Glomerular endothelial cell (primary cell): Measurements from ENCODE around the gene BAG3. TPM values are rescaled to one million over a fixed set of nuclear protein-coding genes. Genes with fewer than 3 reads are reported as not detected.
"Not testable (repeated sequence)": the region's sequence is repeated elsewhere in the genome, so short reads cannot be mapped to it uniquely, and the experiment has no call there.

Source experiments
- DNase-seq: peaks from one replicate; pipeline ENCODE4 v3.0.0-alpha.2; 2011; ENCODE audit warnings: low read depth, low spot score; ENCODE audit errors: extremely low read depth
- total RNA-seq: library from RNA; depleted of rRNA; stranded (reverse); fragments of >200 nt; gene quantifications from 2 replicates; pipeline ENCODE4 v1.2.3, GENCODE V29; 2015

Gene BAG3
- total RNA-seq, 1 donor from 2014 or later: 77.7 TPM

DNA sequence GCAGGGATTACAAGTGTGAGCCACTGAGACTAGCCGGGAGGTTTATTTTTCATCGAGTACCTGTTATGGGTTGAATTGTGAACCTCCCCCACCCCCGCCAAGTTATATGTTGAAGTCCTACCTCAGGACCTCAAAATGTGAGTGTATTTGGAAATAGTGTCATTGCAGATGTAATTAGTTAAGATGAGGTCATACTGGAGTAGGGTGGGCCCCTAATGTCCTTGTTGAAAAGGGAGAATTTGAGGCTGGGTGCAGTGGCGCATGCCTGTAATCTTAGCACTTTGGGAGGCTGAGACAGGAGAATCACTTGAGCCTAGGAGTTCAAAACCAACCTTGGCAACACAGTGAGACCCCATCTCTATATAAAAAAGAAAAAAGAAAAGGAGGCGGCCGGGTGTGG is 10.8 kb upstream of the BAG3 start:
- no peak for DNase-seq

DNA sequence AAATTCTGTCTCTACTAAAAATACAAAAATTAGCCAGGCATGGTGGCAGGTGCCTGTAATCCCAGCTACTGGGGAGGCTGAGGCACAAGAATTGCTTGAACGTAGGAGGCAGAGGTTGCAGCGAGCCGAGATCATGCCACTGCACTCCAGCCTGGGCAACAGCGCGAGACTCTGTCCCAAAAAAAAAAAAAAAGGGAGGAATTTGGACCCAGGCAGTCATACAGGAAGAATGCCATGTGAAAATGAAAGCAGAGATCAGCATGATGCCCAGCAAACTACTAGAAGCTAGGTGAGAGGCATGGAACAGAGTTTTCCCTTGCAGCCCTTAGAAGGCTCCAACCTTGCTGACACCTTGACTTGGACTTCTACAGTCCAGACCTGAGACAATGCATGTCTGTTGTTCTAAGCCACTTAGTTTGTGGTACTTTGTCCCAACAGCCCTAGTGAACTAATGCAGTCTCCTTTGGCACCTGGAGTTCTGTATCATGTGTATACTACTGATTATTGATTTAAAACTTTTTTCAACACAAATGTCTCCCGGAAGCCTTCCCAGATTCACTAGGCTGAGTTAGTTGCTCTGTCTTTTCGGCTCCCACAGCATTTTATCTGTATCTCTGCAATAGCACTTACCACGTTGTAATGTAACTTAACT is 10.2 kb upstream of the BAG3 start:
- DNase-seq: no peak

DNA sequence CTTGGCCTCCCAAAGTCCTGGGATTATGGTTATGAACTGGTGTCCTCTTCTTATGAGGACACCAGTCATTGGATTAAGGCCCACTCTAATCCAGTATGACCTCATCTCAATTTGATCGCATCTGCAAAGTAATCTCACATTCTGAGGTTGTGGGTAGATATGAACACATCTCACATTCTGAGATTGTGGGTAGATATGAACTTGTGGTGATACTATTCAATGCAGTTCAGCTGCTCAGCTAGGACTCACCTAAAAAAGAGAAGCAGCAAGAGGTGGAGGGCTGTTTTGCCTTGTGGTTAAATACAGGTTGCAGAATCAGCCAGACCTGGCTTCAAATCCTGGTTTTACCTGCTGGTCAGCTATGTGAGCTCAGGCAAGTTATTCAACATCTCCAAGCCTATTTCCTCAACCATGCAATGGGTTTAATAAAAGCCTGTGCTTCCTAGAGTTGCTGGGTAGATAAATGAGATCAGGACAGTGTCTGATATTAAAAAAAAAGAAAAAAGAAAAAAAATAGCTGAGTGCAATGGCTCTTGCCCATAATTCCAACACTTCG is 8.5 kb upstream of the BAG3 start:
- DNase-seq: no peak

DNA sequence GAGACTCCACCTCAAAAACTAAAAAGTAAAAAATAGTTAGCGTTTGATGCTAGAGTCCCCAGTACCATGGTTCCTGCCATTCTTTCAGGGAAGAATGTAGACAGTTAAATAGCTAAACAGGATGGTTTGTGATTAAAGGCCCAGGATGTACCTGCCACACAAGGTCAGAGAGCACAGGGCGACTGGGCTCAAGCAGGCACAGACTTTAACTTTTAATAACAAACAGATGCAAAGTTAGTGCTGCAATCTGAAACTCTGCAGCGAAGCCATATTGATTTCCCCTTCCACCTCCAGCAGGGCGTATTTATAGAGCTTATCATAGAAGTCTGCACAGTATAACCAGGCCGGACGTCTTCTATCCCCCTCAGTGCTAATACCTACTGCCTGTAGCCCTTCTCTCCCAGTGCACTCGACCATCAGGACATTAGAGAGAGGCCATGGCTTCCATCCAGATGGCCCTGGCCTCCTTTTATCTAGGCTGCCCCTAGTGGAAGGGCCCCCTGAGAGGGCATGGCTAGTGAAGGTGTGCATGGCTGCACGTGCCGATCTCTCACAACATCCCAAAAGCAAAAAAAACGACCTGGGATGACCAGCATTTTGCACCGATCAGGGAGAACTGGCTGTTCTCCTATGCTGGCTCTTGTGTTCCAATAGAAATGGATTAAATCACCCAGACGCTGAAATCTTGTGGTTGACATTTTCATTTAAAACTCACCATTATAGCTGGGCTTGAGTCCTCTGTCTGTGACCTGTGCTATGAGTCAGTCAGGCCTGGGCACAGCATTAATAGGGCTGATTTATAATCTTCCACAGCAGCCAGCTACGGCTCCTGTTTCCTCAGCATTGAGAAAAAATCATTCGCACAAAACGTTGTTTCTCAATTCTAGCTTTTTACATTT is 7.6 kb upstream of the BAG3 start:
- DNase-seq: no peak

DNA sequence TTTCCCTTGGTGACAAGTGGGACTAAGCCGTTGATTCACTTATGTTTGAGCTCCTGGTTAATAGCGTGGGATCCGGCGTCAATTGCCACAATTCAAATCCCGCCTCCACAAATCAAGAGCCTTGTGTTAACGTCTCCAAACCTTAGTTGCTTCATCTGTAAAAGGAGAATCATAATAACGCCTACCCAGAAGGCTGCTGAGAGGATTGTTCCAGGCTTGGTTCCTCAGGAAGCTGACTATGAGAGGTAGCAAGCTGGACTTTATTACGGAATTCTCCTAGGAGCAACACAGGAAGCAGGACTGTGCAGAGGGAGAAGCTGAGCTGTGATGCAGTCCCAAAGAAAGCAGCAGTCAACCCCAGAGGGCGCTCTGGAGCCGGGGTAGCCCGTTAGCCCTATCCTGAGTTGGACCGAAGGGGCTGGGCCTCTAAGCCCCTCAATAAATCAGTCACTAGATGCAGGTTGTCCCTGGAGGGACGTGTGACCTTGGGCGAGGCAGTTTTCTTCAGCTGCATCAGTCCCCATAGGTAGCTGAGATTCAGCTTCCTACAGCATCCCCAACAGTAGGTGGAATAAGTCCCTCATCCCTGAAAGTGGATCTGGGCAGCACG is 6.9 kb upstream of the BAG3 start:
- no peak for DNase-seq

DNA sequence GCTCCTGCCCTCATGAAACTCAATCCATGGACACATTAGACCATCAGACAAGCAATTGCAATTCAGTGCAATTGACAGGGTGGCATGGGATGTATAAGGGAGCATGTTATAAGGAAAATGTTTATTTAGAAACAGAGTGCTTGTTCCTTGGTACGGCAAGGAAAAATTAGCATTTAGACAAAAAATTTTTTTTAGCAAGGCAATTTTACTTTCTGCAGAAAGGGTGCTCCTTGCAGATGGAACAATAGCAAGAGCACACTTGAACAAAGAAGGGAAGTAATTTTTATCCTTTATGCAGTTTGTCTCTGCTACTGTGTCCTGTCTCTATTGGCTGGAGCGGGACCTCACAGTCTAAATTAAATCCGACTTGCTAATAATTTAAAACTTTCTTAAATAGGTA is 6.2 kb upstream of the BAG3 start:
- no peak for DNase-seq

DNA sequence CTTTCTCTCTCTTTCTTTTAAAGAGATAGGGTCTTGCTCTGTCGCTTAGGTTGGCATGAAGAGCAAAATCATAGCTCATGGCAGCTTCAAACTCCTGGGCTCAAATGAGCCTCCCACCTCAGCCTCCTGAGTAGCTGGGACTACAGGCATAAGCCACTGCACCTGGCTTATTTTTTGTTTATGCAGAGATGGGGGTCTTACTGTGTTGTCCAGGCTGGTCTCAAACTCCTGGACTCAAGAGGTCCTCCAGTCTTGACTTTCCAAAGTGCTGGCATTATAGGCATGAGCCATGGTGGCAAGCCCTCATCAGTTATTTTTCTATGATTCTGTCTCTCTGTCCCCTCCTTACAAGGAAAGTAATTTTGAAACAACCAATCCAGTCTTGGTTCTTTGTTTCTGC is 1.1 kb upstream of the BAG3 start:
- no peak for DNase-seq

DNA sequence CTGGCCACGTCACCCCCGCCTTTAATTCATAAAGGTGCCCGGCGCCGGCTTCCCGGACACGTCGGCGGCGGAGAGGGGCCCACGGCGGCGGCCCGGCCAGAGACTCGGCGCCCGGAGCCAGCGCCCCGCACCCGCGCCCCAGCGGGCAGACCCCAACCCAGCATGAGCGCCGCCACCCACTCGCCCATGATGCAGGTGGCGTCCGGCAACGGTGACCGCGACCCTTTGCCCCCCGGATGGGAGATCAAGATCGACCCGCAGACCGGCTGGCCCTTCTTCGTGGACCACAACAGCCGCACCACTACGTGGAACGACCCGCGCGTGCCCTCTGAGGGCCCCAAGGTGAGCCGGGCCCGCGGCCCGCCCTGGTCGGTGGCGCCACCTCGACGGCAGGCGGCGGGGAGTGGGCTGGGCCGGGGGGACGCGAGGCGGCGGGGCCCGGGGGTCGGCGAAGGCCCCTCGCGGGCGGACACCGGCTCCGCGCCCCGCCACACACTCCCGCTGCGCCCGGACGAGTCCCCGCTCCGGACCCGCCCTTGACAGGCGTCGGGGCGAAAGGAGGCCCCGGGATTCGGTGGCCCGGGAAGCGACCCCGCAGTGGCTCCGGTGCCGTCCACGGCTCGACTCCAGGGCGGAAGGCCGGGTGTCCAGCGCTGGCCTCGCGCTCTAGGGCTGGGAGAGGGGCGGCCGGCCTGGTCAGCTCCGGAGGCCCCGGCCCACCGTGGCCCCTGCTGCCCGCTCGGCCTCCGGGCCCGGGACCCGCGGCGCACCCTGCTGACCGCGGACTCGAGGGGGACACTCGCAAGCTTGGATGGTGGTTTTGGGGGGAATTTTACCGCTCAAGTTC is 557 bp downstream of the BAG3 start:
- no peak for DNase-seq

DNA sequence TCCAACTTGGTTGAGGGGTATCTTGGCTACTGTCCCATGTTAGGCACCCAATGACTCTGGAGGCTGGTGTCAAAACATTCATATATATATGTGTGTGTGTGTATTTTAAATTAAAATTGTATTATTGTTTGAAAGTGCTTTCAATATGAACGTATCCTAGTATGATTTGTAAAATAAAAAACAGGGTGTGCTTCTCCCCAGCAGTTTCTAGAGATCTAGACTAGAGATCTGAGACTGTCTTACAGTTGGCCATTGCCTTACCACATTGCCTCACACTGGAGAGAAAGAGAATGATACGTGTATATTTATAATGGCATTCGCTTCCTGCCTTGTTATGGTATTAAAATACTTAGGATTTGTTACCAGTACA is 1.2 kb downstream of the BAG3 start:
- no peak for DNase-seq

DNA sequence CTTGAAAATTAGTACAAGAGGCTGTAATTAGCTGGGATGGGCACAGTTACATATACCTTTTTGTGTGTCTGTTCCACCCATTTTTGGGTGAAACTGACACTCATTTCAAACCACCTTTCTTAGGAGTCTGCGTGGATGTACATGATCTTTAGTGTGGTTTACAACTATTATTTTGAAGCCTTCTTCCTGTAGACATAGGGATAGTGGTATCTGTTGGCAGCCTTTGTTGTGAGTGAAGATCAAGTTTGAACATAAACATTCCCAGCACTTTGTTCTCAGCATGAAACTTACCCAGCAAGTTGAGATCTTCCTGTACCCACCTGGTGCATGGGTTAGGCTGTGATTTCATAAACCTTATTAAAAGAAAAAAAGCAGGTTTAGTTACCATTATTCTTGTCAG is 2.0 kb downstream of the BAG3 start:
- no peak for DNase-seq

DNA sequence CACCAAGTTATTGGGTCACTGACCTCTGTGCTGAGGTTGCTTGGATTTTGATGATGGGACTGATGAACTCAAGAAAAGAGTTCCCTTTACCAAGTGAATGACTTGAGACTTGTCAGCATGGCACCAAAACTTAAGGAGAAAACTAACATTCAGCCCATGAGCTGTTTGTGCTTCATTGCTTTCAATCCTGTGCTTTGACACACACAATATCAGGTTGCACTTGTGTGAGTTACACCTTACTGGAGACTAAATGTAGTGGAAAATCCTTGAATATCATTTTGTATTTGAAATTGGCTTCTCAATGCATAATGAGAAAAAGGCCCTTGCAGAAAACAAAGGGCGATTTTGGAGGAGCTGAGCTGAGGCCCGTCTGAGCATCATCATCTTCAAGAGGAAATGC is 2.7 kb downstream of the BAG3 start:
- DNase-seq: no peak

DNA sequence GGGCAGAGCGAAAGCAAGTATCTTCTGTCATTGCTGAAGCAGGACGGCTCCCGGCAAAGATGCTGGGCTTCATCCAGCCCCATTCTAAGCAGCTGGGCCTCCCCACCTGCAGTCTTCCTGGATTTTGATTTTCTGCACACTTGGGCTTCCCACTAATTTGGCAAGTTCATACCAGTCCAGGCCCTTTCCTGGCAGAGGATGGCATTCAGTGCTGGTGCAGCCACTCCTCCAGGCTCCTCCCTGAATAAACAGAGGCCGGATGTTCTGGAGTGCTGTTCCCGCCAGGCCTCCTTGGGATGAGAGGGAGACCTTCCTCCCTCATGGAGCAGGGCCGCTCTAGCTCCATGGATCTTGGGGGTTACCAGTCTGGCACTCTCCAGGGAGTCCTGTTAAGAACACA is 3.4 kb downstream of the BAG3 start:
- DNase-seq: no peak

DNA sequence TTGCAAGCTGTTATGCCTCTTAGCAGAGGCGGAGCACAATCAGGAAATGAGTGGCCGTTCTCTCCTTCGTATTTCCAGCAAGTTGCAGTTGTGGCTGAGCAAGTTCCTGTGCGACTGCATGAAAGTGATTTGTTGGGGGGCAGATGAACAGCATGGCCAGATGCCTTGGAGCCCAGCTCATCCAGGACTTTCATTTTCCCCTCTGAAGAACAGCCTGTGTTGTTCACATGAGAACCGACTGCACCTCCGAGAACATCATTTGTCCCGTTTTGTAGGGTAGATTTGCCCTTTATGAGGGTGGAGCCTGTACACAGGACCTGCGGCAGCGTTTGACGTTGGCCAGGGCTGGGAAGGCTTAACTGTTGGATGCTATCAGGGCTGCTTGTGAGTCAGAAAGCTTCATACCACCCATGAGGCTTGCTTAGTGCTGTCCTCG is 4.4 kb downstream of the BAG3 start:
- peak; percentile 56 for DNase-seq

DNA sequence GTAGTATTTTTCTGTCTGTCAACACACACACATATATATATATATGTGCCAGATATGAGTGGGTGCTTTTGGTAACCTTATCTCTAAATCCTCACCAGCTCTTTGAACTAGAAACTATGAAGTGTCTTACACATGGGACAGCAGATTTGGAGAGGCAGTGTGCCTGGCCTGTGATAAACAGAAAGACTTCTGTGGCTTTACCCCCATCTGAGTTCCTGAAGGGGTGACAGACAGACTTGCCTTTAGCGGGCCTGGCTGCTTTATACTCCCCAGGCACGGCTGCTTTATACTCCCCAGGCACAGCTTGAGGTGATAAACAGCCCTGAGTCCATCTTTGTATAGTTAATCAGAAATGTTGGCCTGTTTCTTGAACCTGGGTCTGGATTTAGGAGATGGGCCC is 5.6 kb downstream of the BAG3 start:
- no peak for DNase-seq

DNA sequence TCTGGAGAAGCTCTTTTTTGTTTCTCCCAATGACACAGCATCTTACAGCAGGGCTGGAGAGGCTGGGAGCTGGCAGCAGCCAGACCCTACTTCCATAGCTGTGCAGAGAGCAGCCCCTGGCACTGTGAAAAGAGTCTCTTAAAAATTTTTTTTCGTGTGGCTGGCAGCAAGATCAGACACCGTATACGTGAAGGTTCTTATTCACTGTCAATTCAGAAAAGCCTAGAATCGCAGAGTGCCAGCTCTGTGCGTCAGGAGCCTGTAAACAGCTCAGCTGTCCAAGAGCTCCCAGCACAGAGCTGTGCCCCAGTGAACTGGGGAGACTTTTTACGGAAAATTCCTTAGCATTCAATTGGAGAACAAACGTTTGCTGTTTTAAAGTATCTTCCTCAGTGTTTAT is 6.5 kb downstream of the BAG3 start:
- DNase-seq: no peak

DNA sequence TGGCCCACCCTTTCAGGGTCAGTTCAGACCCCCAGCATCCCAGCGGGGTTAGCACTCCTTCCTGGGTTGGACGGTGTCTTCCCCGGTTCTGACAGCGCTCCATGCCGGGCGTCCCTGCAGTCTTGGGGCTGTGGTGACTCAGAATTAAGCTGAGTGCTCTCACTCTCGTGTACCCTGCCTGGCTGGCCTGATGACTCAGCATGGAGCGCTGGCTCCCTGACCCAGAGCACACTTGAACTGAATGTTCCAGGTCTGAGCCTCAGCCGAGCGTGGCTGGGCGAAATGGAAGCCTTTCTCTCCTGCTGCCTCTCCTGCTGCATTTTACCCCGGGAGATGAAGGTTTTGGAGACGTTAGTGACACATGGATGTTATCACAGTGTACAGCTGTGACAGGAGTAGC is 7.1 kb downstream of the BAG3 start:
- DNase-seq: no peak

DNA sequence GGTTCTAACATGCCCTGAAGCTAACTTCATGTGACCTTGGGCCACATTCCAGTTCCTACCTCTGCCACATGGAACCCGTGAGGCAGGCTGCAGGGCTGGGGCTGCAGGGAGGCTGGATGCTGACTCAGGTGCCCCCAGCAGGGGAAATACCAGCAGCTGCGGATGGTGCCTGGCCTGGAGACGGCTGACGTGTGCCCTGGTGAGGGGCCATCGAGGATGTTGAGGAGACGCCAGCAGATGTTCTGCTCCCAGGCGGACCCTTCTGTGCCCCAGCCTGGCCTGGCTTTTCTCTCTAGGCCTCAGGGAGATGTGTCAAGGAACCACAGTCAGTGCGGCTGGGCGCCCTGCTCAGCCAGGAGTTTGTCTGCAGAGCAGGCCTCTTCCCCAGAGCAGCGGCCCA is 8.8 kb downstream of the BAG3 start:
- DNase-seq: no peak

DNA sequence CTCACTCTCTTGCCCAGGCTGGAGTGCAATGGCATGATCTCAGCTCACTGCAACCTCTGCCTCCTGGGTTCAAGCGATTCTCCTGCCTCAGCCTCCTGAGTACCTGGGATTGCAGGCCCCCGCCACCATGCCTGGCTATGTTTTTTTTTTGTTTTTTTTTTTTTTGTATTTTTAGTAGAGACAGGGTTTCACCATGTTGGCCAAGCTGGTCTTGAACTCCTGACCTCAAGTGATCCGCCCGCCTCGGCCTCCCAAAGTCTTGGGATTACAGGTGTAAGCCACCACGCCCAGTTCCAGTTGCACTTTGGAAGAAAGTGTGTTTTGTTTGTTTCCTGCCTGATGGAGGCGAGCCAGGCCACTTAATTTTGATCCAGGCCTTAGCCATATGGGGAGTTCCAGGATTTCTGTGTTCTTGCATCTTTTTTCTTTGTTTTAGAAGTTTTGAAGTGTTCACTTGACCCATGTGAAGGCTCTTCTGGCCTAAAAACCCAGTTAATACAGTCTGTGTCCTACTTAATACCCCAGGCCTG is 11.0 kb downstream of the BAG3 start:
- not testable (repeated sequence) for DNase-seq

DNA sequence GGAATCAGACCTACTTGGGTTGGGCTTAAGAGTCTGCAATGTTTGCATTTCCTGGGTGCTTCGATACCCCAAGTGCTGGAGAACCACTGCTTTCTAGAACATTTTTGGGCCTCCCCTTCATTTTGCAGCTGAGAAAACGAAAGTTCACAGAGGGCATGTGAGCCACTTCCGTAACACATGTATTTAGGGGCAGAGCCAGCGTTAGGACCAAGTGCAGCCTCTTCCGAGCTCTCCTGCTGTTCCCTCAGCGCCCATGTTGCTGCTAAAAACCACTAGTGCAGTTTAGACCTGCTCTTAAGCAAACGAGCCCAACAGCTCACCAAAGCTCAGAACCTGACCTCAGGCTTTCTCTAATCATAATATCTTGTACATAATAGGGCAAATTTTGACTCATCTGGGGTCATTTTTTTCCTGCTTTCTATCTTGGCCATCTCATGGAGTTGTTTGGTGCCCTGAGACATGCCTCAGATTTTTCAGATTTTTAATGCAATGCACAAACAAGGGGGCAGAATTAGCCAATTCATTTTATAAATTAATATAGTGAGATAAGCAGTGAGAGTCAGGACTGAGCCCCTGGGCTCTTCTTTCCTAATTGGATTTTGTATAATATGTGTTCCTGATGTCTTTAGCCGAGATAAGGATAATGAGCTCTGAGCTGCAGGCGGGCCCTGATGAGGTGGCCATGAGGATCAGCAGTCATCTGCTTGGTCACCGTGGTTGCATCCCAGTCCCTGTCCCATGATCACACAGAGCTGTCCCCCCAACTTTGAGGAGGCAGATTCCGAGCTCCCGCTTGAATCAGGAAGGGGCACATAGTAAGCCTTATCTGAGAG is 12.9 kb downstream of the BAG3 start:
- no peak for DNase-seq
